H1 (cell line): ENCODE measurements around the gene MLLT11. TPM values are rescaled to one million over a fixed set of nuclear protein-coding genes. Genes with fewer than 3 reads are reported as not detected.

Source experiments
- CTCF ChIA-PET: fragments of 300-600 bp; sonication (Branson Sonifier 250); formaldehyde crosslinking; loops from one replicate; lab custom pipeline; 2021; ENCODE audit not compliant: partially characterized antibody; lab: Charles Lee
- POLR2A ChIA-PET: fragments of 300-600 bp; sonication (Branson Sonifier 250); formaldehyde crosslinking; loops from one replicate; lab custom pipeline; 2021; ENCODE audit warnings: inconsistent platforms; ENCODE audit not compliant: partially characterized antibody; lab: Charles Lee
- DNase-seq, 2 experiments: peaks; one replicate each; pipeline versions ENCODE4 v3.0.0 to v3.0.0-alpha.2; 2010 to 2022; ENCODE audit warnings: low spot score in 2 of 2, low read depth in 1 of 2, mixed read lengths in 1 of 2
- FAIRE-seq: peaks from 2 replicates; lab custom pipeline; 2011; peaks lifted over from hg19 to GRCh38; lab: Jason Lieb, UNC
- H2AFZ ChIP-seq: 2 replicates; pipeline ENCODE4 v1.8.1; 2012; ENCODE audit warnings: low read length, inconsistent platforms
- H2AK5ac ChIP-seq: 2 replicates; pipeline ENCODE4 v1.6.1; 2013; ENCODE audit warnings: low read depth, low read length
- H2BK120ac ChIP-seq: replicated peaks from 2 replicates; pipeline ENCODE3; 2013; ENCODE audit warnings: low read depth, low read length, inconsistent platforms
- H2BK12ac ChIP-seq: 2 replicates; pipeline ENCODE4 v1.6.1; 2013; ENCODE audit warnings: low read depth, low read length
- H2BK15ac ChIP-seq: 2 replicates; pipeline ENCODE4 v1.6.1; 2013; ENCODE audit warnings: low read length
- H2BK20ac ChIP-seq: 2 replicates; pipeline ENCODE4 v1.6.1; 2013; ENCODE audit warnings: low read length
- H2BK5ac ChIP-seq: 2 replicates; pipeline ENCODE4 v1.6.1; 2013; ENCODE audit warnings: low read depth, low read length
- H3K14ac ChIP-seq: 2 replicates; pipeline ENCODE4 v1.6.1; 2013; ENCODE audit warnings: inconsistent platforms; ENCODE audit not compliant: insufficient read length
- H3K18ac ChIP-seq: 2 replicates; pipeline ENCODE4 v1.6.1; 2013; ENCODE audit warnings: low read length; ENCODE audit errors: extremely low read depth
- H3K23ac ChIP-seq: 2 replicates; pipeline ENCODE4 v1.6.1; 2013; ENCODE audit warnings: inconsistent platforms; ENCODE audit not compliant: insufficient read length
- H3K23me2 ChIP-seq: 2 replicates; pipeline ENCODE4 v1.6.1; 2013; ENCODE audit warnings: low read depth, low read length
- H3K27ac ChIP-seq: 2 replicates; pipeline ENCODE4 v1.6.1; 2011; ENCODE audit warnings: low read depth, low read length, inconsistent platforms
- H3K27me3 ChIP-seq, 4 experiments: replicated peaks in 1 of 4; 1 replicate in 1 of 4; 2 replicates in 3 of 4; pipeline versions ENCODE4 v1.6.1 to v1.8.1; 2011 to 2013; ENCODE audit warnings: low read length in 3 of 4, mild to moderate bottlenecking in 3 of 4, inconsistent platforms in 2 of 4, mixed read lengths in 2 of 4, moderate library complexity in 1 of 4; ENCODE audit not compliant: control insufficient read depth in 3 of 4, insufficient read depth in 3 of 4; ENCODE audit errors: extremely low read depth in 1 of 4
- H3K36me3 ChIP-seq, 4 experiments: 2 replicates each; pipeline versions ENCODE4 v1.6.1 to v1.8.1; 2011 to 2013; ENCODE audit warnings: mild to moderate bottlenecking in 4 of 4, low read length in 3 of 4, moderate library complexity in 2 of 4, control low read depth in 1 of 4, inconsistent platforms in 1 of 4; ENCODE audit not compliant: insufficient read depth in 4 of 4, control insufficient read depth in 2 of 4
- H3K4ac ChIP-seq: replicated peaks from 2 replicates; pipeline ENCODE3; 2013; ENCODE audit warnings: low read length, low read depth, mixed read lengths, inconsistent platforms; ENCODE audit not compliant: insufficient read length
- H3K4me1 ChIP-seq, 4 experiments: replicated peaks in 1 of 4; 1 replicate in 1 of 4; 2 replicates in 3 of 4; pipeline versions ENCODE4 v1.6.1 to v1.8.1; 2011 to 2013; ENCODE audit warnings: low read length in 3 of 4, inconsistent platforms in 2 of 4, mixed read lengths in 1 of 4; ENCODE audit not compliant: insufficient read depth in 4 of 4, control insufficient read depth in 3 of 4
- H3K4me2 ChIP-seq, 2 experiments: 2 replicates each; pipeline versions ENCODE4 v1.6.1 to v1.8.1; 2011 to 2013; ENCODE audit warnings: low read depth in 2 of 2, low read length in 2 of 2, control low read depth in 1 of 2, inconsistent platforms in 1 of 2, mild to moderate bottlenecking in 1 of 2; ENCODE audit not compliant: insufficient read depth in 1 of 2
- H3K4me3 ChIP-seq, 4 experiments: fragments of 200-600, 300-600 bp in 1 of 4; sonication (generic), shearing (Covaris generic), sonication (Bioruptor Twin) in 1 of 4; 2 replicates each; pipeline versions ENCODE4 v1.5.1 to v1.8.1; 2011 to 2016; ENCODE audit warnings: low read length in 4 of 4, low read depth in 3 of 4, control low read depth in 2 of 4, inconsistent platforms in 2 of 4, mild to moderate bottlenecking in 2 of 4, mixed read lengths in 1 of 4, moderate library complexity in 1 of 4; ENCODE audit not compliant: insufficient read depth in 2 of 4; ENCODE audit errors: extremely low read depth in 1 of 4
- H3K56ac ChIP-seq: replicated peaks from 2 replicates; pipeline ENCODE3; 2013; ENCODE audit warnings: low read depth, mild to moderate bottlenecking, mixed read lengths, low read length, inconsistent platforms; ENCODE audit not compliant: insufficient read length
- H3K79me1 ChIP-seq: 2 replicates; pipeline ENCODE4 v1.6.1; 2013; ENCODE audit warnings: low read depth, low read length, control low read depth
- H3K79me2 ChIP-seq, 2 experiments: 2 replicates each; pipeline versions ENCODE4 v1.6.1 to v1.8.1; 2012 to 2013; ENCODE audit warnings: low read length in 2 of 2, mild to moderate bottlenecking in 2 of 2, inconsistent platforms in 1 of 2; ENCODE audit not compliant: insufficient read depth in 2 of 2, control insufficient read depth in 1 of 2
- H3K9ac ChIP-seq, 4 experiments: replicated peaks in 1 of 4; 1 replicate in 1 of 4; 2 replicates in 3 of 4; pipeline versions ENCODE4 v1.6.1 to v1.8.1; 2011 to 2013; ENCODE audit warnings: low read depth in 3 of 4, low read length in 3 of 4, control low read depth in 2 of 4, mild to moderate bottlenecking in 2 of 4, moderate library complexity in 2 of 4, inconsistent platforms in 1 of 4; ENCODE audit errors: extremely low read depth in 1 of 4
- H3K9me3 ChIP-seq, 2 experiments: 2 replicates each; pipeline versions ENCODE4 v1.6.1 to v1.8.1; 2012 to 2013; ENCODE audit warnings: mild to moderate bottlenecking in 2 of 2, moderate library complexity in 2 of 2, control low read depth in 1 of 2, inconsistent platforms in 1 of 2, low read depth in 1 of 2, low read length in 1 of 2, mixed read lengths in 1 of 2; ENCODE audit not compliant: insufficient read depth in 2 of 2
- H4K20me1 ChIP-seq, 2 experiments: replicated peaks in 1 of 2; 2 replicates each; pipeline versions ENCODE3 to v1.8.1; 2011 to 2013; ENCODE audit warnings: inconsistent platforms in 2 of 2, low read length in 2 of 2, mild to moderate bottlenecking in 1 of 2; ENCODE audit not compliant: insufficient read depth in 2 of 2, control insufficient read depth in 1 of 2
- H4K5ac ChIP-seq: 2 replicates; pipeline ENCODE4 v1.6.1; 2013; ENCODE audit warnings: low read length, low read depth, mixed read lengths, inconsistent platforms; ENCODE audit not compliant: insufficient read length
- H4K8ac ChIP-seq: 2 replicates; pipeline ENCODE4 v1.8.0; 2013; ENCODE audit warnings: mild to moderate bottlenecking, moderate library complexity, low read length, inconsistent platforms; ENCODE audit not compliant: insufficient read depth; ENCODE audit errors: extremely low read depth
- H4K91ac ChIP-seq: replicated peaks from 2 replicates; pipeline ENCODE3; 2013; ENCODE audit warnings: low read length, mixed read lengths, inconsistent platforms; ENCODE audit not compliant: insufficient read length
- ATF2 ChIP-seq: IDR thresholded peaks from 2 replicates; pipeline ENCODE4 v1.6.1; 2012; ENCODE audit warnings: low read length, inconsistent platforms
- CEBPB ChIP-seq: IDR thresholded peaks from 2 replicates; pipeline ENCODE4 v1.6.1; 2012; ENCODE audit warnings: low read depth, low read length
- CHD1 ChIP-seq: IDR thresholded peaks from 2 replicates; pipeline ENCODE4 v1.6.1; 2012; ENCODE audit warnings: low read depth, low read length, improper control_type of control experiment
- POLR2AphosphoS5 ChIP-seq: IDR thresholded peaks from 2 replicates; pipeline ENCODE4 v1.6.1; 2011; ENCODE audit warnings: low read depth, low read length
- RAD21 ChIP-seq, 2 experiments: IDR thresholded peaks in 1 of 2; conservative IDR thresholded peaks in 1 of 2; 2 replicates each; pipeline ENCODE4 v1.6.1; 2011; ENCODE audit warnings: low read depth in 2 of 2, low read length in 2 of 2, improper control_type of control experiment in 1 of 2, inconsistent platforms in 1 of 2, mild to moderate bottlenecking in 1 of 2, moderate library complexity in 1 of 2
- RFX5 ChIP-seq: IDR thresholded peaks from 2 replicates; pipeline ENCODE4 v1.6.1; 2011; ENCODE audit warnings: low read depth, low read length, improper control_type of control experiment, borderline replicate concordance
- RNF2 ChIP-seq: fragments of 200-900, 300-1000 bp; sonication (generic); IDR thresholded peaks from 2 replicates; pipeline ENCODE4 v1.7.1; 2016; ENCODE audit warnings: borderline replicate concordance, low read depth, mild to moderate bottlenecking, antibody characterized with exemption, low read length; ENCODE audit not compliant: poor library complexity, severe bottlenecking; ENCODE audit errors: missing control alignments
- SAP30 ChIP-seq: fragments of 300-600 bp; sonication (generic); IDR thresholded peaks from 2 replicates; pipeline ENCODE4 v1.7.1; 2012; ENCODE audit warnings: low read length, moderate library complexity, mild to moderate bottlenecking, inconsistent platforms; ENCODE audit not compliant: insufficient read depth, insufficient replicate concordance
- SRF ChIP-seq: IDR thresholded peaks from 2 replicates; pipeline ENCODE4 v1.6.1; 2011; ENCODE audit warnings: mild to moderate bottlenecking, low read depth, low read length, moderate library complexity
- TAF1 ChIP-seq: IDR thresholded peaks from 2 replicates; pipeline ENCODE4 v1.6.1; 2011; ENCODE audit warnings: mild to moderate bottlenecking, low read depth, low read length
- TBP ChIP-seq: IDR thresholded peaks from 2 replicates; pipeline ENCODE4 v1.6.1; 2011; ENCODE audit warnings: low read depth, low read length, improper control_type of control experiment
- YY1 ChIP-seq: IDR thresholded peaks from 2 replicates; pipeline ENCODE4 v1.6.1; 2011; ENCODE audit warnings: low read depth, mild to moderate bottlenecking, low read length
- WGBS, 2 experiments: shearing (Covaris generic) in 1 of 2; methylation state at CpG; one replicate each; pipeline versions ENCODE4 v1.1.6 to v1.1.7; 2013 to 2015; ENCODE audit warnings: low lambda C conversion rate in 2 of 2, mixed read lengths in 2 of 2, inconsistent platforms in 1 of 2, low coverage in 1 of 2, missing lambda C conversion rate in 1 of 2; ENCODE audit not compliant: insufficient replicate concordance in 2 of 2, insufficient coverage in 1 of 2, insufficient read length in 1 of 2; ENCODE audit errors: extremely low coverage in 1 of 2, missing lambda C conversion rate in 1 of 2; 5-methylcytosine and 5-hydroxymethylcytosine counted together
- polyA plus RNA-seq, 7 experiments: library from polyadenylated mRNA; depleted of rRNA in 3 of 7; stranded (reverse) in 5 of 7; unstranded in 2 of 7; fragments of >200 nt in 5 of 7; fragments of 200-250 nt in 2 of 7; gene quantifications; 1 replicate in 5 of 7; 2 replicates in 1 of 7; 4 replicates in 1 of 7; pipeline versions ENCODE4 v1.2.1 to v1.2.3, GENCODE V29; 2011 to 2013; ENCODE audit warnings: missing spikeins in 2 of 7, mixed read lengths in 2 of 7
- total RNA-seq: library from RNA; stranded (reverse); fragmentation: NEBNext Ultra II Directional; extraction: Animal tissue kit (Norgen Biotek cat#: 25700); gene quantifications from 2 replicates; pipeline ENCODE4 v1.2.1, GENCODE V29; 2021

MLLT11 gene
- total and polyA plus RNA-seq, 2 of the 8 experiments (the other 6 are each of a cell fraction or from before 2014, with no cell fraction given) = 13.7 to 18.1 TPM

GRCh38 chr1:151055581-151055980, 4.6 kb upstream of the MLLT11 start:
- WGBS, 2 experiments = 88% methylated on average over 1 of the region's 2 CpGs; no CpG with 5 or more reads in 1 of the 2 experiments
- Histone ChIP-seq H2BK20ac (no peak overlapping the region), H3K27me3 (no peaks in the 10 kb centered on the region), H3K36me3 (peaks cover 18 to 56% (median 41%) of the 10 kb centered on the region in 4 experiments), H2BK12ac (no peak overlapping the region), H2BK15ac (no peak overlapping the region), H2BK5ac (no peak overlapping the region), H3K23me2 (peaks cover 9% of the 10 kb centered on the region; the same call in 1 of the 2 replicates), H2AFZ (no peak overlapping the region), H3K27ac (no peak overlapping the region), H3K18ac (no peak overlapping the region), H4K5ac (no peak overlapping the region), H4K8ac (no peak overlapping the region), H3K9ac (no peak overlapping the region), H3K23ac (no peak overlapping the region), H3K4me1 (peaks cover 4 to 9% (median 6%) of the 10 kb centered on the region in 4 experiments; a peak in 6 of 7 replicates), H4K20me1 (peaks cover 0 to 10% of the 10 kb centered on the region in 2 experiments), H3K56ac (no peak overlapping the region), H3K79me1 (peaks cover 12% of the 10 kb centered on the region), H2BK120ac (no peak overlapping the region), H4K91ac (no peak overlapping the region), H3K4me2 (no peak overlapping the region), H3K4ac (no peak overlapping the region), H2AK5ac (no peak overlapping the region), H3K79me2 (peaks cover 7 to 36% of the 10 kb centered on the region in 2 experiments), H3K14ac (no peak overlapping the region), H3K4me3 (no peak overlapping the region), H3K9me3 (no peaks in the 10 kb centered on the region)
- DNase-seq (no peak), FAIRE-seq (no peak)
- ChIA-PET POLR2A (interaction anchor here (0.7 to 9.1 kb wide), 3 partner anchors 7 to 12 kb away, joined by 3 to 107 read pairs (median 3); partner anchors contain the start of gene C1orf56), CTCF (interaction anchor here (1.1 to 1.7 kb wide), 6 partner anchors 16 to 523 kb away, joined by 3 to 5 read pairs (median 4); partner anchors contain the start of gene MINDY1)
- TF ChIP-seq POLR2AphosphoS5 = no peak
- no peak for TF ChIP-seq TAF1
- TF ChIP-seq ATF2 = no peak
- TF ChIP-seq TBP = no peak
- TF ChIP-seq YY1 = no peak
- no peak for TF ChIP-seq SRF
- TF ChIP-seq RFX5 = no peak
- TF ChIP-seq RAD21 (IDR thresholded peaks at IDR 0.05 in 1 of 2, conservative IDR thresholded peaks at IDR 0.05 in 1 of 2; ENCODE audit: low read depth in 2 of 2, low read length in 2 of 2) = no peak
- TF ChIP-seq CHD1 = no peak
- TF ChIP-seq SAP30 = no peak
- no peak for TF ChIP-seq CEBPB
- TF ChIP-seq RNF2 = no peak
